ENCODE data around the gene FAM83F. TPM values are rescaled to one million over a fixed set of nuclear protein-coding genes. Genes with fewer than 3 reads are reported as not detected.

The FAM83F gene
- total and polyA plus RNA-seq, 2 donors (not counting 1 experiment from before 2014, with no cell fraction given), result 0.10 TPM; not detected in 1

GRCh38 chr22:39947220-39948216, 47.2 kb upstream of the FAM83F start:
- H3K27me3 ChIP-seq (replicated peaks in 1 of 4; ENCODE audit: control extremely low read depth in 1 of 4, control insufficient read depth in 3 of 4, insufficient read depth in 4 of 4, low read length in 3 of 4), result no peaks in the 10 kb centered on the region
- Mint-ChIP-seq H3K4me3 (peak overlapping the region; percentile 76), H3K4me1 (peaks cover 75% of the 10 kb centered on the region), H3K27me3 (no peaks in the 10 kb centered on the region), H3K27ac (peak overlapping the region; percentile 80), H3K9me3 (ENCODE audit: insufficient read depth) (no peaks in the 10 kb centered on the region)
- H3K79me2 ChIP-seq (ENCODE audit: control insufficient read depth, insufficient read depth, low read length), result peaks cover 34% of the 10 kb centered on the region
- POLR2A ChIA-PET, result no interaction called here
- TF ChIP-seq EZH2 (IDR thresholded peaks at IDR 0.05; ENCODE audit: borderline replicate concordance, insufficient read depth, low read depth, low read length, poor library complexity, severe bottlenecking) (no peak), CTCF (IDR thresholded peaks at IDR 0.05) (no peak)
- peak overlapping the region; percentile 61 for H3K4me2 ChIP-seq (replicated peaks; ENCODE audit: low read depth, low read length, poor library complexity, severe bottlenecking)
- H3K9ac ChIP-seq (ENCODE audit: low read length), result peak overlapping the region; percentile 14
- peaks cover 76 to 84% of the 10 kb centered on the region in 2 donors for H3K4me1 ChIP-seq (ENCODE audit: control insufficient read depth in 2 of 2, insufficient read depth in 2 of 2, low read length in 2 of 2)
- H3K27ac ChIP-seq (ENCODE audit: low read length in 2 of 2), result peak overlapping the region; percentile 23 to 40
- H3K9me3 ChIP-seq (ENCODE audit: control extremely low read depth in 1 of 3, control insufficient read depth in 2 of 3, insufficient read depth in 1 of 3, low read length in 2 of 3), result no peaks in the 10 kb centered on the region
- peaks cover 0 to 9% of the 10 kb centered on the region in 2 experiments for H3K36me3 ChIP-seq (replicated peaks in 1 of 2; ENCODE audit: control extremely low read depth in 1 of 2, control insufficient read depth in 1 of 2, extremely low read depth in 1 of 2, insufficient read depth in 2 of 2, low read length in 1 of 2)
- CTCF ChIA-PET, result interaction anchor here (0.6 to 3.5 kb wide), 9 partner anchors 14 to 673 kb away, joined by 3 to 17 read pairs (median 3); no protein-coding TSS in a partner anchor
- intact Hi-C loops (cut with micrococcal nuclease), result no loop called here
- H4K20me1 ChIP-seq (ENCODE audit: control insufficient read depth, insufficient read depth, low read length, poor library complexity, severe bottlenecking), result no peaks in the 10 kb centered on the region
- no peak overlapping the region for H2AFZ ChIP-seq (ENCODE audit: insufficient read depth, low read depth, low read length, poor library complexity, severe bottlenecking)
- 88% methylated on average over 7 of the region's 8 CpGs for WGBS (ENCODE audit: insufficient coverage)
- ATAC-seq (ENCODE audit: low read depth) (peak; percentile 78), DNase-seq (no peak)
- H3K4me3 ChIP-seq (ENCODE audit: control extremely low read depth in 1 of 5, extremely low read depth in 1 of 5, insufficient read depth in 1 of 5, low read depth in 2 of 5, low read length in 4 of 5), result peak overlapping the region in 1 of 5 experiments; percentile 17
